Neural progenitor cell (in vitro differentiated cells): ENCODE data around the gene RFPL2.

ENCODE experiments used
- EZH2 ChIP-seq: fragments of 200-600 bp; sonication (generic); IDR thresholded peaks from 2 replicates; pipeline ENCODE4 v1.6.1; 2017; ENCODE audit warnings: antibody characterized with exemption, mild to moderate bottlenecking, moderate library complexity
- TF ChIP-seq, protein P1 (sequence below): fragments of 200-600 bp; sonication (generic); IDR thresholded peaks from 2 replicates; pipeline ENCODE4 v1.5.1; 2017; ENCODE audit warnings: antibody characterized with exemption, mild to moderate bottlenecking

DNA sequence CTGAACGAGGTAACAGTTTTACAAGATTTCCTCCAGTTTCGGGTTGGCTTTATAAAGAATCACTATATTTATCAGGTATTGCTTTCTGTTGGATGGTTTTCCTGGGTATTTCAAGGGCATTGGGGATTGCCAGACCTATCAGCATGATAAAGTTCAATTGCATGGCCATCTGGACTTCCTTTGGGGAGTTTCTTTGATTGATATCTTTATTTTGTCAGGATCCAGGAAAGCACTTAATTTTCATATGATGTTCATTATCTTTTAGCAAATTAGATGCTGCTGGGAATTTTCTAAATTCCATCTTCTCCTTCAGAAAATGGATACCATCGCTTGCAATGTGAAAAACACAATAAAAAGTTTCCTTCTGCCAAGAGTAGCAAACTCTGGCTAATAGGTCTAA lies 21.2 kb downstream of the RFPL2 start:
- TF ChIP-seq, protein P1, sequence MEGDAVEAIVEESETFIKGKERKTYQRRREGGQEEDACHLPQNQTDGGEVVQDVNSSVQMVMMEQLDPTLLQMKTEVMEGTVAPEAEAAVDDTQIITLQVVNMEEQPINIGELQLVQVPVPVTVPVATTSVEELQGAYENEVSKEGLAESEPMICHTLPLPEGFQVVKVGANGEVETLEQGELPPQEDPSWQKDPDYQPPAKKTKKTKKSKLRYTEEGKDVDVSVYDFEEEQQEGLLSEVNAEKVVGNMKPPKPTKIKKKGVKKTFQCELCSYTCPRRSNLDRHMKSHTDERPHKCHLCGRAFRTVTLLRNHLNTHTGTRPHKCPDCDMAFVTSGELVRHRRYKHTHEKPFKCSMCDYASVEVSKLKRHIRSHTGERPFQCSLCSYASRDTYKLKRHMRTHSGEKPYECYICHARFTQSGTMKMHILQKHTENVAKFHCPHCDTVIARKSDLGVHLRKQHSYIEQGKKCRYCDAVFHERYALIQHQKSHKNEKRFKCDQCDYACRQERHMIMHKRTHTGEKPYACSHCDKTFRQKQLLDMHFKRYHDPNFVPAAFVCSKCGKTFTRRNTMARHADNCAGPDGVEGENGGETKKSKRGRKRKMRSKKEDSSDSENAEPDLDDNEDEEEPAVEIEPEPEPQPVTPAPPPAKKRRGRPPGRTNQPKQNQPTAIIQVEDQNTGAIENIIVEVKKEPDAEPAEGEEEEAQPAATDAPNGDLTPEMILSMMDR: no peak
- no peak for TF ChIP-seq EZH2
